H1 (cell line): ENCODE data around the gene DTL.

ENCODE experiments used
- CBX5 ChIP-seq: fragments of 300-800, 300-1000 bp; sonication (generic); IDR thresholded peaks from 2 replicates; pipeline ENCODE4 v1.7.1; 2016; ENCODE audit warnings: antibody characterized with exemption, low read length, low read depth
- CEBPB ChIP-seq: IDR thresholded peaks from 2 replicates; pipeline ENCODE4 v1.6.1; 2012; ENCODE audit warnings: low read depth, low read length
- CHD2 ChIP-seq: IDR thresholded peaks from 2 replicates; pipeline ENCODE4 v1.6.1; 2012; ENCODE audit warnings: low read length, improper control_type of control experiment
- CREB1 ChIP-seq: IDR thresholded peaks from 2 replicates; pipeline ENCODE4 v1.6.1; 2012; ENCODE audit warnings: inconsistent platforms
- EZH2 ChIP-seq: fragments of 200-600 bp; sonication (generic); IDR thresholded peaks from 2 replicates; pipeline ENCODE4 v1.7.1; 2012; ENCODE audit warnings: low read depth, mild to moderate bottlenecking, moderate library complexity, low read length, inconsistent platforms; ENCODE audit not compliant: severe bottlenecking
- HDAC2 ChIP-seq, 2 experiments: fragments of 300-600 bp in 1 of 2; sonication (generic) in 1 of 2; IDR thresholded peaks; 2 replicates each; pipeline ENCODE4 v1.6.1; 2011 to 2012; ENCODE audit warnings: low read depth in 2 of 2, low read length in 2 of 2, mild to moderate bottlenecking in 2 of 2, moderate library complexity in 2 of 2, borderline replicate concordance in 1 of 2, inconsistent platforms in 1 of 2
- JUN ChIP-seq: IDR thresholded peaks from 2 replicates; pipeline ENCODE4 v1.6.1; 2011; ENCODE audit warnings: low read depth, mild to moderate bottlenecking, improper control_type of control experiment, low read length
- POLR2A ChIP-seq, 2 experiments: IDR thresholded peaks; 1 replicate in 1 of 2; 2 replicates in 1 of 2; pipeline ENCODE4 v1.6.1; 2011; ENCODE audit warnings: low read depth in 2 of 2, low read length in 2 of 2, mild to moderate bottlenecking in 2 of 2; ENCODE audit errors: control extremely low read depth in 1 of 2
- SP1 ChIP-seq: IDR thresholded peaks from 2 replicates; pipeline ENCODE4 v1.6.1; 2011; ENCODE audit warnings: low read depth, low read length
- TAF1 ChIP-seq: IDR thresholded peaks from 2 replicates; pipeline ENCODE4 v1.6.1; 2011; ENCODE audit warnings: mild to moderate bottlenecking, low read depth, low read length
- TF ChIP-seq, protein P1 (sequence below), 3 experiments: IDR thresholded peaks; 1 replicate in 2 of 3; 2 replicates in 1 of 3; pipeline versions ENCODE4 v1.5.1 to v1.6.1; 2011; ENCODE audit warnings: low read length in 3 of 3, mild to moderate bottlenecking in 3 of 3, inconsistent platforms in 2 of 3, low read depth in 1 of 3, moderate library complexity in 1 of 3; ENCODE audit not compliant: insufficient read depth in 1 of 3; ENCODE audit errors: control extremely low read depth in 1 of 3

DNA sequence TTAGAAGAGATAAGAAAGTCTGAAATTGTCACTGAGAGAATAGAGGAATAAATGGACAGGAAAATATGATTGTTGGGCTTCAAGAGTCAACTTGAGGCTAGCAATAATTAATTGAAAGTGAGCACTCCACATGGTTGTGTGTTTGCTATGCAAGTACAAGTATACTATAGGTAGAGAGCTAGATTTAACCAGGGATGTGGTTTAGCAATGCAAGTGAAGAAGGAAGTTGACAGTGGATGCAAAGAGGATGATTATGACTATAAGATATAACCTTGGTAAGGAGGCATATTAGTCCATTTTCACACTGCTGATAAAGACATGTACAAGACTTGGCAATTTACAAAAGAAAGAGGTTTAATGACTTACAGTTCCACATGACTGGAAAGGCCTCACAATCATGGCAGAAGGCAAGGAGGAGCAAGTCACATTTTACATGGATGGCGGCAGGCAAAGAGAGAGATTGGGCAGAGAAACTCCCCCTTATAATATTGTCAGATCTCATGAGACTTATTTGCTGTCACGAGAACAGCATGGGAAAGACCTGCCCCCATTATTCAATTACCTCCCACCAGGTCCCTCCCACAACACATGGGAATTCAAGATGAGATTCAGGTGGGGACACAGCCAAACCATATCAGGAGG lies 47.3 kb downstream of the DTL start:
- TF ChIP-seq POLR2A (IDR thresholded peaks at IDR 0.05; ENCODE audit: control extremely low read depth in 1 of 2, low read depth in 2 of 2, low read length in 2 of 2): no peak
- TF ChIP-seq EZH2: no peak
- TF ChIP-seq CBX5: no peak
- TF ChIP-seq, protein P1, sequence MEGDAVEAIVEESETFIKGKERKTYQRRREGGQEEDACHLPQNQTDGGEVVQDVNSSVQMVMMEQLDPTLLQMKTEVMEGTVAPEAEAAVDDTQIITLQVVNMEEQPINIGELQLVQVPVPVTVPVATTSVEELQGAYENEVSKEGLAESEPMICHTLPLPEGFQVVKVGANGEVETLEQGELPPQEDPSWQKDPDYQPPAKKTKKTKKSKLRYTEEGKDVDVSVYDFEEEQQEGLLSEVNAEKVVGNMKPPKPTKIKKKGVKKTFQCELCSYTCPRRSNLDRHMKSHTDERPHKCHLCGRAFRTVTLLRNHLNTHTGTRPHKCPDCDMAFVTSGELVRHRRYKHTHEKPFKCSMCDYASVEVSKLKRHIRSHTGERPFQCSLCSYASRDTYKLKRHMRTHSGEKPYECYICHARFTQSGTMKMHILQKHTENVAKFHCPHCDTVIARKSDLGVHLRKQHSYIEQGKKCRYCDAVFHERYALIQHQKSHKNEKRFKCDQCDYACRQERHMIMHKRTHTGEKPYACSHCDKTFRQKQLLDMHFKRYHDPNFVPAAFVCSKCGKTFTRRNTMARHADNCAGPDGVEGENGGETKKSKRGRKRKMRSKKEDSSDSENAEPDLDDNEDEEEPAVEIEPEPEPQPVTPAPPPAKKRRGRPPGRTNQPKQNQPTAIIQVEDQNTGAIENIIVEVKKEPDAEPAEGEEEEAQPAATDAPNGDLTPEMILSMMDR (IDR thresholded peaks at IDR 0.05; ENCODE audit: control extremely low read depth in 1 of 3, insufficient read depth in 1 of 3, low read depth in 1 of 3, low read length in 3 of 3): no peak
- no peak for TF ChIP-seq CHD2
- TF ChIP-seq CREB1: no peak
- no peak for TF ChIP-seq SP1
- no peak for TF ChIP-seq JUN
- TF ChIP-seq HDAC2 (IDR thresholded peaks at IDR 0.05; ENCODE audit: borderline replicate concordance in 1 of 2, low read depth in 2 of 2, low read length in 2 of 2): no peak
- no peak for TF ChIP-seq TAF1
- no peak for TF ChIP-seq CEBPB
